ENCODE data around the gene GCSH. TPM values are rescaled to one million over a fixed set of nuclear protein-coding genes. Genes with fewer than 3 reads are reported as not detected.

The GCSH gene
- total and polyA plus RNA-seq, 10 of the 15 experiments (the other 5 are each of a cell fraction or from before 2014, with no cell fraction given): 14.7 to 108 (median 39.3) TPM

DNA sequence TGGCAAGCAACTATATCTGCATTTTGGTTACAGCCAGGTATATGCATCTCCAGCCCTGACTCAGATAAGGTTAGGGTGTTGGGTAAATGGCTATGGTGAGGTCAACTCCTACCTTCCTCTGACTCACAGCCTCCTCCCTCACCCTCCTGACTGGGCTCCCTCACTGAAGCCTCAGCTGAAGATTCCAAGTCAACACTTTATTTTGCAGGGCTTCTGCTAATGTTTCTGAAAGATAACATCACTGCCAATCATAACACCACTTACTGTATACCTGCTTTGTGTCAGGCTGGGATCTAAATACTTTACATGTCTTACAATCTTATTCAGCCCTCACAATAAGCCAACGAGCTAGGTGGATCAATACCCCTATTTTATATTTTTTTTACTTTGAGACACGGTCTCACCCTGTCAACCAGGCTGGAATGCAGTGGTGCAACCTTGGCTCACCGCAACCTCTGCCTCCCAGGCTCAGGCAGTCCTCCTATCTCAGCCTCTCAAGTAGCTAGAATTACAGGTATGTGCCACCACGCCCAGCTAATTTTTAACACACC, 47.8 kb upstream of the GCSH start:
- POLR2A ChIA-PET: no interaction called here
- H3K27me3 ChIP-seq (replicated peaks in 1 of 2; ENCODE audit: control insufficient read depth in 2 of 2, insufficient read depth in 2 of 2, low read length in 1 of 2): 0 out of 4 replicates have a peak, but pooled peaks cover 0 to 1% of the 10 kb centered on the region in 2 experiments
- CTCF ChIA-PET: no interaction called here
- H3K27ac ChIP-seq (ENCODE audit: control insufficient read depth, insufficient read depth): no peak overlapping the region
- no TSS peak for BruUV-seq (replicated peaks)
- no peak overlapping the region for H2AFZ ChIP-seq (ENCODE audit: control insufficient read depth, low read depth, low read length)
- RAD21 ChIA-PET (ENCODE audit: unreplicated experiment): no interaction called here
- no peak overlapping the region for H3K9ac ChIP-seq (ENCODE audit: control insufficient read depth, insufficient read depth, low read length)
- SMC1A ChIA-PET (ENCODE audit: uncharacterized antibody, unreplicated experiment): no interaction called here
- no peak for FAIRE-seq
- H3K36me3 ChIP-seq (ENCODE audit: control insufficient read depth in 2 of 2, insufficient read depth in 2 of 2, low read length in 1 of 2): no peaks in the 10 kb centered on the region
- no peaks in the 10 kb centered on the region for H3K9me3 ChIP-seq (replicated peaks; ENCODE audit: control insufficient read depth, insufficient read depth, low read length)
- H4K20me1 ChIP-seq (ENCODE audit: control insufficient read depth, insufficient read depth): no peaks in the 10 kb centered on the region
- no peak for ATAC-seq
- in situ Hi-C loops (cut with MboI) (no loop called here), intact Hi-C loops (cut with micrococcal nuclease; ENCODE audit: unreplicated experiment) (no loop called here)
- TF ChIP-seq CBX3 (IDR thresholded peaks at IDR 0.05; ENCODE audit: borderline replicate concordance, low read depth): no peak
- no peak for TF ChIP-seq MXI1 (IDR thresholded peaks at IDR 0.05; ENCODE audit: low read depth, low read length)
- no peak for TF ChIP-seq EGR1 (IDR thresholded peaks at IDR 0.05; ENCODE audit: borderline replicate concordance in 1 of 2, low read depth in 2 of 2, low read length in 2 of 2)
- TF ChIP-seq SUZ12 (IDR thresholded peaks at IDR 0.05; ENCODE audit: unreplicated experiment): no peak
- TF ChIP-seq, protein P1, sequence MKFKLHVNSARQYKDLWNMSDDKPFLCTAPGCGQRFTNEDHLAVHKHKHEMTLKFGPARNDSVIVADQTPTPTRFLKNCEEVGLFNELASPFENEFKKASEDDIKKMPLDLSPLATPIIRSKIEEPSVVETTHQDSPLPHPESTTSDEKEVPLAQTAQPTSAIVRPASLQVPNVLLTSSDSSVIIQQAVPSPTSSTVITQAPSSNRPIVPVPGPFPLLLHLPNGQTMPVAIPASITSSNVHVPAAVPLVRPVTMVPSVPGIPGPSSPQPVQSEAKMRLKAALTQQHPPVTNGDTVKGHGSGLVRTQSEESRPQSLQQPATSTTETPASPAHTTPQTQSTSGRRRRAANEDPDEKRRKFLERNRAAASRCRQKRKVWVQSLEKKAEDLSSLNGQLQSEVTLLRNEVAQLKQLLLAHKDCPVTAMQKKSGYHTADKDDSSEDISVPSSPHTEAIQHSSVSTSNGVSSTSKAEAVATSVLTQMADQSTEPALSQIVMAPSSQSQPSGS (IDR thresholded peaks at IDR 0.05; ENCODE audit: low read length): no peak
- no peak for TF ChIP-seq WRNIP1 (IDR thresholded peaks at IDR 0.05; ENCODE audit: borderline replicate concordance, low read depth, low read length)
- TF ChIP-seq, protein P2, sequence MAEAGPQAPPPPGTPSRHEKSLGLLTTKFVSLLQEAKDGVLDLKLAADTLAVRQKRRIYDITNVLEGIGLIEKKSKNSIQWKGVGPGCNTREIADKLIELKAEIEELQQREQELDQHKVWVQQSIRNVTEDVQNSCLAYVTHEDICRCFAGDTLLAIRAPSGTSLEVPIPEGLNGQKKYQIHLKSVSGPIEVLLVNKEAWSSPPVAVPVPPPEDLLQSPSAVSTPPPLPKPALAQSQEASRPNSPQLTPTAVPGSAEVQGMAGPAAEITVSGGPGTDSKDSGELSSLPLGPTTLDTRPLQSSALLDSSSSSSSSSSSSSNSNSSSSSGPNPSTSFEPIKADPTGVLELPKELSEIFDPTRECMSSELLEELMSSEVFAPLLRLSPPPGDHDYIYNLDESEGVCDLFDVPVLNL (IDR thresholded peaks at IDR 0.05; ENCODE audit: low read depth, low read length): no peak
- no peak for TF ChIP-seq IKZF1 (conservative IDR thresholded peaks at IDR 0.05)
- TF ChIP-seq, protein P3, sequence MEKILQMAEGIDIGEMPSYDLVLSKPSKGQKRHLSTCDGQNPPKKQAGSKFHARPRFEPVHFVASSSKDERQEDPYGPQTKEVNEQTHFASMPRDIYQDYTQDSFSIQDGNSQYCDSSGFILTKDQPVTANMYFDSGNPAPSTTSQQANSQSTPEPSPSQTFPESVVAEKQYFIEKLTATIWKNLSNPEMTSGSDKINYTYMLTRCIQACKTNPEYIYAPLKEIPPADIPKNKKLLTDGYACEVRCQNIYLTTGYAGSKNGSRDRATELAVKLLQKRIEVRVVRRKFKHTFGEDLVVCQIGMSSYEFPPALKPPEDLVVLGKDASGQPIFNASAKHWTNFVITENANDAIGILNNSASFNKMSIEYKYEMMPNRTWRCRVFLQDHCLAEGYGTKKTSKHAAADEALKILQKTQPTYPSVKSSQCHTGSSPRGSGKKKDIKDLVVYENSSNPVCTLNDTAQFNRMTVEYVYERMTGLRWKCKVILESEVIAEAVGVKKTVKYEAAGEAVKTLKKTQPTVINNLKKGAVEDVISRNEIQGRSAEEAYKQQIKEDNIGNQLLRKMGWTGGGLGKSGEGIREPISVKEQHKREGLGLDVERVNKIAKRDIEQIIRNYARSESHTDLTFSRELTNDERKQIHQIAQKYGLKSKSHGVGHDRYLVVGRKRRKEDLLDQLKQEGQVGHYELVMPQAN (conservative IDR thresholded peaks at IDR 0.05): no peak
- TF ChIP-seq, protein P4, sequence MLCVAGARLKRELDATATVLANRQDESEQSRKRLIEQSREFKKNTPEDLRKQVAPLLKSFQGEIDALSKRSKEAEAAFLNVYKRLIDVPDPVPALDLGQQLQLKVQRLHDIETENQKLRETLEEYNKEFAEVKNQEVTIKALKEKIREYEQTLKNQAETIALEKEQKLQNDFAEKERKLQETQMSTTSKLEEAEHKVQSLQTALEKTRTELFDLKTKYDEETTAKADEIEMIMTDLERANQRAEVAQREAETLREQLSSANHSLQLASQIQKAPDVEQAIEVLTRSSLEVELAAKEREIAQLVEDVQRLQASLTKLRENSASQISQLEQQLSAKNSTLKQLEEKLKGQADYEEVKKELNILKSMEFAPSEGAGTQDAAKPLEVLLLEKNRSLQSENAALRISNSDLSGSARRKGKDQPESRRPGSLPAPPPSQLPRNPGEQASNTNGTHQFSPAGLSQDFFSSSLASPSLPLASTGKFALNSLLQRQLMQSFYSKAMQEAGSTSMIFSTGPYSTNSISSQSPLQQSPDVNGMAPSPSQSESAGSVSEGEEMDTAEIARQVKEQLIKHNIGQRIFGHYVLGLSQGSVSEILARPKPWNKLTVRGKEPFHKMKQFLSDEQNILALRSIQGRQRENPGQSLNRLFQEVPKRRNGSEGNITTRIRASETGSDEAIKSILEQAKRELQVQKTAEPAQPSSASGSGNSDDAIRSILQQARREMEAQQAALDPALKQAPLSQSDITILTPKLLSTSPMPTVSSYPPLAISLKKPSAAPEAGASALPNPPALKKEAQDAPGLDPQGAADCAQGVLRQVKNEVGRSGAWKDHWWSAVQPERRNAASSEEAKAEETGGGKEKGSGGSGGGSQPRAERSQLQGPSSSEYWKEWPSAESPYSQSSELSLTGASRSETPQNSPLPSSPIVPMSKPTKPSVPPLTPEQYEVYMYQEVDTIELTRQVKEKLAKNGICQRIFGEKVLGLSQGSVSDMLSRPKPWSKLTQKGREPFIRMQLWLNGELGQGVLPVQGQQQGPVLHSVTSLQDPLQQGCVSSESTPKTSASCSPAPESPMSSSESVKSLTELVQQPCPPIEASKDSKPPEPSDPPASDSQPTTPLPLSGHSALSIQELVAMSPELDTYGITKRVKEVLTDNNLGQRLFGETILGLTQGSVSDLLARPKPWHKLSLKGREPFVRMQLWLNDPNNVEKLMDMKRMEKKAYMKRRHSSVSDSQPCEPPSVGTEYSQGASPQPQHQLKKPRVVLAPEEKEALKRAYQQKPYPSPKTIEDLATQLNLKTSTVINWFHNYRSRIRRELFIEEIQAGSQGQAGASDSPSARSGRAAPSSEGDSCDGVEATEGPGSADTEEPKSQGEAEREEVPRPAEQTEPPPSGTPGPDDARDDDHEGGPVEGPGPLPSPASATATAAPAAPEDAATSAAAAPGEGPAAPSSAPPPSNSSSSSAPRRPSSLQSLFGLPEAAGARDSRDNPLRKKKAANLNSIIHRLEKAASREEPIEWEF (IDR thresholded peaks at IDR 0.05; ENCODE audit: insufficient replicate concordance, low read depth, low read length): no peak
- no peak overlapping the region for H3K4me3 ChIP-seq
- no peak for DNase-seq (ENCODE audit: low read depth, low spot score)
- H3K4me2 ChIP-seq (ENCODE audit: control insufficient read depth, insufficient read depth): no peak overlapping the region
- H3K4me1 ChIP-seq (ENCODE audit: control insufficient read depth, insufficient read depth, low read length): no peaks in the 10 kb centered on the region
- WGBS (ENCODE audit: insufficient coverage, insufficient replicate concordance, low lambda C conversion rate, missing lambda C conversion rate): 24% methylated on average over 4 of the region's 4 CpGs
- H3K79me2 ChIP-seq (ENCODE audit: control insufficient read depth, insufficient read depth, low read length): no peaks in the 10 kb centered on the region
